Endothelial cell of umbilical vein (primary cell): ENCODE measurements around the gene WDR45. TPM values are rescaled to one million over a fixed set of nuclear protein-coding genes. Genes with fewer than 3 reads are reported as not detected.
A peak's percentile ranks its signal among the peaks of the same experiment; 100 is the strongest.

ENCODE experiments used
- BruUV-seq: library from RNA; stranded (reverse); fragments of 400-500 nt; replicated peaks from 2 replicates; lab custom pipeline; 2021; lab: Mats Ljungman, UMichigan
- CTCF ChIA-PET: fragments of 300-600, 350-600 bp; sonication (Branson Sonifier 250); formaldehyde crosslinking; loops from one replicate; lab custom pipeline; 2021; ENCODE audit warnings: antibody characterized with exemption, inconsistent platforms; lab: Charles Lee
- POLR2A ChIA-PET: fragments of 300-600, 350-600 bp; sonication (Branson Sonifier 250); formaldehyde crosslinking; loops from one replicate; lab custom pipeline; 2021; ENCODE audit warnings: antibody characterized with exemption, inconsistent platforms; lab: Charles Lee
- DNase-seq: peaks from one replicate; pipeline ENCODE4 v3.0.0-alpha.2; 2011; ENCODE audit warnings: low read depth, low spot score
- FAIRE-seq: peaks from 2 replicates; lab custom pipeline; 2011; peaks lifted over from hg19 to GRCh38; lab: Jason Lieb, UNC
- H2AFZ ChIP-seq: 2 replicates; pipeline ENCODE4 v1.6.0; 2012; ENCODE audit warnings: low read depth, low read length, control low read depth, inconsistent platforms
- H3K27ac ChIP-seq: 2 replicates; pipeline ENCODE4 v1.5.1; 2011; ENCODE audit warnings: low read depth, mild to moderate bottlenecking, control low read depth, low read length, moderate library complexity; ENCODE audit not compliant: insufficient read depth
- H3K27me3 ChIP-seq, 2 experiments: 2 replicates each; pipeline versions ENCODE4 v1.6.0 to v1.6.1; 2011; ENCODE audit warnings: low read length in 2 of 2, mixed read lengths in 1 of 2; ENCODE audit not compliant: control insufficient read depth in 2 of 2, insufficient read depth in 2 of 2
- H3K36me3 ChIP-seq, 2 experiments: 2 replicates in 1 of 2; 3 replicates in 1 of 2; pipeline ENCODE4 v1.5.1; 2011; ENCODE audit warnings: low read length in 2 of 2, mild to moderate bottlenecking in 1 of 2, moderate library complexity in 1 of 2; ENCODE audit not compliant: control insufficient read depth in 2 of 2, insufficient read depth in 2 of 2; ENCODE audit errors: extremely low read depth in 1 of 2
- H3K4me1 ChIP-seq: 3 replicates; pipeline ENCODE4 v1.5.1; 2011; ENCODE audit warnings: mild to moderate bottlenecking, low read length; ENCODE audit not compliant: control insufficient read depth, insufficient read depth; ENCODE audit errors: extremely low read depth
- H3K4me2 ChIP-seq: 2 replicates; pipeline ENCODE4 v1.6.1; 2011; ENCODE audit warnings: low read length, control low read depth, mixed read lengths; ENCODE audit not compliant: insufficient read depth
- H3K4me3 ChIP-seq, 3 experiments: fragments of 200-600 bp in 1 of 3; sonication (generic), shearing (Covaris generic) in 1 of 3; replicated peaks in 1 of 3; 2 replicates each; pipeline ENCODE4 v1.5.1; 2011 to 2016; ENCODE audit warnings: control low read depth in 3 of 3, low read length in 3 of 3, mild to moderate bottlenecking in 2 of 3, inconsistent platforms in 1 of 3, low read depth in 1 of 3, moderate library complexity in 1 of 3; ENCODE audit not compliant: insufficient read depth in 1 of 3
- H3K79me2 ChIP-seq: 2 replicates; pipeline ENCODE4 v1.6.0; 2012; ENCODE audit warnings: low read length, inconsistent platforms; ENCODE audit not compliant: control insufficient read depth, insufficient read depth
- H3K9ac ChIP-seq: replicated peaks from 2 replicates; pipeline ENCODE3; 2011; ENCODE audit warnings: low read length, control low read depth; ENCODE audit not compliant: insufficient read depth; ENCODE audit errors: extremely low read depth
- H3K9me1 ChIP-seq: replicated peaks from 3 replicates; pipeline ENCODE4 v1.6.0; 2011; ENCODE audit warnings: mild to moderate bottlenecking, low read length; ENCODE audit not compliant: control insufficient read depth, insufficient read depth; ENCODE audit errors: extremely low read depth
- H3K9me3 ChIP-seq: replicated peaks from 2 replicates; pipeline ENCODE4 v1.5.1; 2012; ENCODE audit warnings: low read length, inconsistent platforms; ENCODE audit not compliant: control insufficient read depth, insufficient read depth
- H4K20me1 ChIP-seq: replicated peaks from 2 replicates; pipeline ENCODE3; 2011; ENCODE audit warnings: mild to moderate bottlenecking, low read length; ENCODE audit not compliant: control insufficient read depth, insufficient read depth; ENCODE audit errors: extremely low read depth
- EZH2 ChIP-seq: IDR thresholded peaks from 2 replicates; pipeline ENCODE4 v1.6.1; 2012; ENCODE audit warnings: borderline replicate concordance, low read depth, mild to moderate bottlenecking, moderate library complexity, low read length, inconsistent platforms; ENCODE audit not compliant: severe bottlenecking
- FOS ChIP-seq: IDR thresholded peaks from 2 replicates; pipeline ENCODE4 v1.6.1; 2011; ENCODE audit warnings: mild to moderate bottlenecking, low read length, moderate library complexity, borderline replicate concordance; ENCODE audit not compliant: insufficient read depth
- GATA2 ChIP-seq: IDR thresholded peaks from 2 replicates; pipeline ENCODE4 v1.7.0; 2011; ENCODE audit warnings: low read depth, mild to moderate bottlenecking, moderate library complexity, mixed read lengths, low read length; ENCODE audit not compliant: insufficient read length, insufficient read depth
- JUN ChIP-seq: IDR thresholded peaks from 2 replicates; pipeline ENCODE4 v1.6.1; 2011; ENCODE audit warnings: borderline replicate concordance, low read depth; ENCODE audit not compliant: insufficient read length, insufficient read depth
- MYC ChIP-seq: IDR thresholded peaks from one replicate; pipeline ENCODE4 v1.6.1; 2011; ENCODE audit warnings: mild to moderate bottlenecking, low read depth, low read length
- POLR2A ChIP-seq: IDR thresholded peaks from 2 replicates; pipeline ENCODE4 v1.6.1; 2012; ENCODE audit warnings: low read depth, mild to moderate bottlenecking, control low read depth, low read length
- POLR2AphosphoS5 ChIP-seq: IDR thresholded peaks from 2 replicates; pipeline ENCODE4 v1.6.1; 2012; ENCODE audit warnings: low read depth, mild to moderate bottlenecking, control low read depth, low read length, moderate library complexity; ENCODE audit not compliant: insufficient read depth
- dilution Hi-C: fragments of 300-500 bp; cut with MboI; formaldehyde crosslinking; loops from one replicate; pipeline ENCODE4 v1.15.0; 2019; ENCODE audit warnings: low sequenced_read_pairs; ENCODE audit not compliant: extremely low pct_ligation_motif_present
- intact Hi-C: fragments of 100-400 bp; cut with micrococcal nuclease; formaldehyde crosslinking; loops from one replicate; pipeline ENCODE4 v1.10.0; 2022
- polyA plus RNA-seq, 4 experiments: library from polyadenylated mRNA; depleted of rRNA in 3 of 4; stranded (reverse) in 3 of 4; unstranded in 1 of 4; fragments of >200 nt; gene quantifications; 2 replicates each; pipeline versions ENCODE4 v1.2.1 to v1.2.3, GENCODE V29; 2011 to 2012; ENCODE audit warnings: missing spikeins in 1 of 4
- total RNA-seq: library from RNA; stranded (reverse); gene quantifications from 2 replicates; pipeline ENCODE4 v1.2.3, GENCODE V29; 2021
- TF ChIP-seq, protein P1 (sequence below), 2 donors: IDR thresholded peaks; 1 replicate in 1 of 2; 2 replicates in 1 of 2; pipeline ENCODE4 v1.5.1; 2011; ENCODE audit warnings: low read length in 2 of 2, mild to moderate bottlenecking in 2 of 2, moderate library complexity in 2 of 2, control low read depth in 1 of 2, inconsistent platforms in 1 of 2, low read depth in 1 of 2; ENCODE audit not compliant: insufficient read depth in 1 of 2; ENCODE audit errors: extremely low read depth in 1 of 2
- TF ChIP-seq, protein P2 (sequence below): IDR thresholded peaks from 2 replicates; pipeline ENCODE4 v1.6.1; 2011; ENCODE audit not compliant: insufficient read depth, insufficient read length

WDR45 gene
- total and polyA plus RNA-seq, 2 donors (not counting 3 experiments of a cell fraction or from before 2014, with no cell fraction given) = 32.2 to 70.4 TPM

DNA sequence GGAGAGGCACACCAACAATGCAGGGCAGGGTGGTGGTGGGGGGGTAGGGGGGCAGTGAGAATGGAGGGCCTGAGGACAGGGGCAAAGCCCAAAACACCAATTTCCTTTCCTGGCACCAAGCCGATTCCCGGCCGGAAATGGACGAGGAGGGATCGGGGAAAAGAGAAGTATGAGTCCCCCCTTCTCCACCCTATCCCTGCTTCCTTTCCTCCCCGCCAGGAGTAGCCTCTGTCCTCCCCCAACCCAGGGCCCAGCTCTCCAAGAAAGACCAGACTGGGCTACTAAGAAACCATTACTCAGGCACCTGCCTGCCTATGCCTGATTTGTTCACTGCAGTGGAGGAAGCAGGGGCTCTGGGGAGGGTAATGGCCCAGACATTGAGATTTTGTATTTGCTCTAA is 20.5 kb downstream of the WDR45 start:
- no peak overlapping the region for H2AFZ ChIP-seq
- no peaks in the 10 kb centered on the region for H3K79me2 ChIP-seq
- no peak overlapping the region for H3K4me3 ChIP-seq
- H3K27ac ChIP-seq = no peak overlapping the region
- TF ChIP-seq FOS (no peak), GATA2 (no peak), MYC (no peak), POLR2AphosphoS5 (no peak), EZH2 (no peak), JUN (no peak), POLR2A (no peak)
- TF ChIP-seq, protein P1, sequence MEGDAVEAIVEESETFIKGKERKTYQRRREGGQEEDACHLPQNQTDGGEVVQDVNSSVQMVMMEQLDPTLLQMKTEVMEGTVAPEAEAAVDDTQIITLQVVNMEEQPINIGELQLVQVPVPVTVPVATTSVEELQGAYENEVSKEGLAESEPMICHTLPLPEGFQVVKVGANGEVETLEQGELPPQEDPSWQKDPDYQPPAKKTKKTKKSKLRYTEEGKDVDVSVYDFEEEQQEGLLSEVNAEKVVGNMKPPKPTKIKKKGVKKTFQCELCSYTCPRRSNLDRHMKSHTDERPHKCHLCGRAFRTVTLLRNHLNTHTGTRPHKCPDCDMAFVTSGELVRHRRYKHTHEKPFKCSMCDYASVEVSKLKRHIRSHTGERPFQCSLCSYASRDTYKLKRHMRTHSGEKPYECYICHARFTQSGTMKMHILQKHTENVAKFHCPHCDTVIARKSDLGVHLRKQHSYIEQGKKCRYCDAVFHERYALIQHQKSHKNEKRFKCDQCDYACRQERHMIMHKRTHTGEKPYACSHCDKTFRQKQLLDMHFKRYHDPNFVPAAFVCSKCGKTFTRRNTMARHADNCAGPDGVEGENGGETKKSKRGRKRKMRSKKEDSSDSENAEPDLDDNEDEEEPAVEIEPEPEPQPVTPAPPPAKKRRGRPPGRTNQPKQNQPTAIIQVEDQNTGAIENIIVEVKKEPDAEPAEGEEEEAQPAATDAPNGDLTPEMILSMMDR (IDR thresholded peaks at IDR 0.05; ENCODE audit: extremely low read depth in 1 of 2, insufficient read depth in 1 of 2, low read depth in 1 of 2, low read length in 2 of 2) = no peak
- TF ChIP-seq, protein P2, sequence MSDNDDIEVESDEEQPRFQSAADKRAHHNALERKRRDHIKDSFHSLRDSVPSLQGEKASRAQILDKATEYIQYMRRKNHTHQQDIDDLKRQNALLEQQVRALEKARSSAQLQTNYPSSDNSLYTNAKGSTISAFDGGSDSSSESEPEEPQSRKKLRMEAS = no peak
- FAIRE-seq = peak; percentile 73
- DNase-seq = no peak
- H4K20me1 ChIP-seq = no peaks in the 10 kb centered on the region
- no peaks in the 10 kb centered on the region for H3K9me1 ChIP-seq
- H3K27me3 ChIP-seq = no peaks in the 10 kb centered on the region
- H3K4me1 ChIP-seq = peaks cover 12% of the 10 kb centered on the region
- no peak overlapping the region for H3K4me2 ChIP-seq
- dilution Hi-C loops (no loop called here), intact Hi-C loops (no loop called here)
- CTCF ChIA-PET = no interaction called here
- H3K36me3 ChIP-seq = no peaks in the 10 kb centered on the region
- no TSS peak for BruUV-seq
- POLR2A ChIA-PET = no interaction called here
- no peak overlapping the region for H3K9ac ChIP-seq
- no peaks in the 10 kb centered on the region for H3K9me3 ChIP-seq
